Measurements from ENCODE around the gene RNF123.

GRCh38 chr3:49700453-49701128 is 11.2 kb downstream of the RNF123 start:
- TF ChIP-seq, protein P1, sequence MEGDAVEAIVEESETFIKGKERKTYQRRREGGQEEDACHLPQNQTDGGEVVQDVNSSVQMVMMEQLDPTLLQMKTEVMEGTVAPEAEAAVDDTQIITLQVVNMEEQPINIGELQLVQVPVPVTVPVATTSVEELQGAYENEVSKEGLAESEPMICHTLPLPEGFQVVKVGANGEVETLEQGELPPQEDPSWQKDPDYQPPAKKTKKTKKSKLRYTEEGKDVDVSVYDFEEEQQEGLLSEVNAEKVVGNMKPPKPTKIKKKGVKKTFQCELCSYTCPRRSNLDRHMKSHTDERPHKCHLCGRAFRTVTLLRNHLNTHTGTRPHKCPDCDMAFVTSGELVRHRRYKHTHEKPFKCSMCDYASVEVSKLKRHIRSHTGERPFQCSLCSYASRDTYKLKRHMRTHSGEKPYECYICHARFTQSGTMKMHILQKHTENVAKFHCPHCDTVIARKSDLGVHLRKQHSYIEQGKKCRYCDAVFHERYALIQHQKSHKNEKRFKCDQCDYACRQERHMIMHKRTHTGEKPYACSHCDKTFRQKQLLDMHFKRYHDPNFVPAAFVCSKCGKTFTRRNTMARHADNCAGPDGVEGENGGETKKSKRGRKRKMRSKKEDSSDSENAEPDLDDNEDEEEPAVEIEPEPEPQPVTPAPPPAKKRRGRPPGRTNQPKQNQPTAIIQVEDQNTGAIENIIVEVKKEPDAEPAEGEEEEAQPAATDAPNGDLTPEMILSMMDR (IDR thresholded peaks at IDR 0.05), result no peak; the same call in 1 of the 2 replicates
- TF ChIP-seq SIN3A (IDR thresholded peaks at IDR 0.05; ENCODE audit: borderline replicate concordance, insufficient read depth, low read depth, low read length), result no peak
- TF ChIP-seq POLR2AphosphoS5 (IDR thresholded peaks at IDR 0.05; ENCODE audit: low read depth, low read length), result no peak
- no peak for TF ChIP-seq REST (IDR thresholded peaks at IDR 0.05; ENCODE audit: insufficient read depth in 1 of 2, low read depth in 2 of 2, low read length in 1 of 2)

Measured in Panc1 (cell line).